ENCODE data around the gene COL23A1.
"Not testable (repeated sequence)": the region's sequence is repeated elsewhere in the genome, so short reads cannot be mapped to it uniquely, and the experiment has no call there.

Gene COL23A1

GRCh38 chr5:178376921-178377582 lies 213.1 kb downstream of the COL23A1 start:
- no peak for DNase-seq (ENCODE audit: low read depth)

DNA sequence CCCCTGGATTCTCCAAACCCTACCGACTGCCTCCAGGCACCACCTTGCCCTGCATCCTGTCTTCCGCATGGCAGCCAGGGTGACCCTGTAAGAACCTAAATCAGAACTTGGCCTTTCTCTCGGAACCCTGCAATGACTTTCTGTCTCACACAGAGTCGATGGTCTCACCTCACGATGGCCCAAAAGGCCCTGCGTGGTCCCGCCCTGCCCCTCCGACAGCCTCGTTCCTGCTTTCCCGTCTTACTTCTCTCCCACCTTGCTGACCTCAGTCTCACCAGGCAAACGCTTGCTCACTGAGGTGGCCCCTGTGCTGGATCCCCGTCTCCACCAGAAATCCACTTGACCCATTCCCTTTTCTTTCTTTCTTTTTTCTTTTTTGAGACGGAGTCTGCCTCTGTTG lies 214.8 kb downstream of the COL23A1 start:
- DNase-seq (ENCODE audit: low read depth): no peak

- no peak for DNase-seq (ENCODE audit: low read depth)
These were observed 216.5 kb downstream of the COL23A1 start for GRCh38 chr5:178373711-178374110.

DNA sequence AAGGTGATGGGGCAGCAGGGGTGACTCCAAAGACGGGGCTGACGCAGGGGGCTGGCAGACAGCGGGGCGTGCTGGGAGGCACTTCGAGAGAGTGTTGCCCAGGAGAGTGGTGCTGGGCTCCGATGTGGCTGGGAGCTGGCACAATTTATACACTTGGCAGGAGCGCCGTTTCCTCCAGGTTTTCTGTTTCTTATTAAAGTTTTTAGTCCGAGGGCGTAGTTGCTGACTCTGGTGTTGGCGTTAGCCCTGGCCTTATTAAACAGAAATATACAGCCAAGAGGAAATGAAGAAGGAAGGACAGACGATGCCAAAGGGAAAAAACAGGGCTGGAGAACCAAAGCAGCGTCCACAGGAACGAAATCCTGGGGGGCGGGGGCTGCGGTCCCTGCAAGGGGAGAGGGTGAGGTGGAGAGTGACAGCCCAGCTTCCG lies 218.0 kb downstream of the COL23A1 start:
- DNase-seq (ENCODE audit: low read depth): no peak

GRCh38 chr5:178371362-178372111 lies 218.7 kb downstream of the COL23A1 start:
- no peak for DNase-seq (ENCODE audit: low read depth)

GRCh38 chr5:178370102-178370501 lies 220.1 kb downstream of the COL23A1 start:
- DNase-seq (ENCODE audit: low read depth): no peak

DNA sequence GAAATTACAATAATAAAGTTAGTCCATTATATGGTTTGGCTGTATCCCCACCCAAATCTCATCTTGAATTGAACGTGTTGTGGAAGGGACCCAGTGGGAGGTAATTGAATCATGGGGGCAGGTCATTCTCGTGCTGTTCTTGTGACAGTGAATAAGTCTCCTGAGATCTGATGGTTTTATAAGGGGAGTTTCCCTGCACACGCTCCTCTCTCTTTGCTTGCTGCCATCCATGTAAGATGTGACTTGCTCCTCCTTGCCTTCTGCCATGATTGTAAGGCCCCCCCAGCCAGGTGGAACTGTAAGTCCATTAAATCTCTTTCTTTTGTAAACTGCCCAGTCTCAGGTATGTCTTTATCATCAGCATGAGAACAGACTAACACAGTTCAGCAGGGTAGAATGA lies 220.7 kb downstream of the COL23A1 start:
- DNase-seq (ENCODE audit: low read depth): not testable (repeated sequence)

DNA sequence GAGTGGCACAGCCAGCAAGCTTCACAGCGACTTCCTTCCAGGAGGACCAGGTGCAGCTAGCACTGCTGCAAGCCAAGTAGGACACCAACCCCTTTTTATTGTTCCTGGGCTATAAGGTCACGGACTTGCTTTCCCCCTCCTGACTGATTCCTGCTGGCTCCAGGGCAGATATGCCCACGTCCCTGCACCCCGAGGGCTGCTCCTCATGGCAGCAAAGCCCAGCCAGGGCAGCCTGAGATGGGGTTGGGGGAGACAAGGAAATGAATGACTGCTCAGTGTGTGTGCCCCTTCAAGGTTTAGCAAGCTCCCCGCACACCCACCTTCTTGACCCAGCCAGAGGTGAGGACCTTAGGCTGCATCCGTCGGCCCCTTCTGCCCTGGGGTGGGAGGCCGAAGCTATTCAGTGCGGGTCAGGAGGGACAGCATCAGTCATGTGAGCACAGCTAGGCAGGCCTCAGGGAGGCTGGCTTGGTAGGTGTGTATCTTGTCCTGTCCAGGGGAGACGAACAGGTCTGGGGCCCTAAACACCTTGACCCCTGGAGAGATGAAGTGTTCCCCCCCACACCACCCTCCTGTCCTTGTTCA lies 221.4 kb downstream of the COL23A1 start:
- no peak for DNase-seq (ENCODE audit: low read depth)

DNA sequence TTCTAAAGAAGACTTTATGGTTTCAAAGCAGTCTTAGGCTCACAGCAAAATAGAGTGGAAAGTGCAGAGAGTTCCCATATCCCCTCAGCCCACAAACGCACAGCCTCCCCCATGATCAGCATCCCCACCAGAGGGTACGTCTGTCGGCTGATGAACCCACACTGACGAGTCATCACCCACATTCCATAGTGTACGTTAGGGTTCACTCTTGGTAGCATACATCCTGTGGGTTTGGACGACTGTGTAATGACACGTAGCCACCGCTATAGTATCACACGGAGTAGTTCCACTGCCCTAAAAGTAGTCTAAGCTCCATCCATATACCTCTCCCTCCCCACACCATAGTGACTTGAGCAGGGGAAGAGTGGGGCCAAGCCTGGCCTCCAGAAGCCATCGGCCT lies 221.9 kb downstream of the COL23A1 start:
- DNase-seq (ENCODE audit: low read depth): no peak

GRCh38 chr5:178367736-178368120 lies 222.5 kb downstream of the COL23A1 start:
- no peak for DNase-seq (ENCODE audit: low read depth)

GRCh38 chr5:178366998-178367735 lies 223.0 kb downstream of the COL23A1 start:
- DNase-seq (ENCODE audit: low read depth): no peak

DNA sequence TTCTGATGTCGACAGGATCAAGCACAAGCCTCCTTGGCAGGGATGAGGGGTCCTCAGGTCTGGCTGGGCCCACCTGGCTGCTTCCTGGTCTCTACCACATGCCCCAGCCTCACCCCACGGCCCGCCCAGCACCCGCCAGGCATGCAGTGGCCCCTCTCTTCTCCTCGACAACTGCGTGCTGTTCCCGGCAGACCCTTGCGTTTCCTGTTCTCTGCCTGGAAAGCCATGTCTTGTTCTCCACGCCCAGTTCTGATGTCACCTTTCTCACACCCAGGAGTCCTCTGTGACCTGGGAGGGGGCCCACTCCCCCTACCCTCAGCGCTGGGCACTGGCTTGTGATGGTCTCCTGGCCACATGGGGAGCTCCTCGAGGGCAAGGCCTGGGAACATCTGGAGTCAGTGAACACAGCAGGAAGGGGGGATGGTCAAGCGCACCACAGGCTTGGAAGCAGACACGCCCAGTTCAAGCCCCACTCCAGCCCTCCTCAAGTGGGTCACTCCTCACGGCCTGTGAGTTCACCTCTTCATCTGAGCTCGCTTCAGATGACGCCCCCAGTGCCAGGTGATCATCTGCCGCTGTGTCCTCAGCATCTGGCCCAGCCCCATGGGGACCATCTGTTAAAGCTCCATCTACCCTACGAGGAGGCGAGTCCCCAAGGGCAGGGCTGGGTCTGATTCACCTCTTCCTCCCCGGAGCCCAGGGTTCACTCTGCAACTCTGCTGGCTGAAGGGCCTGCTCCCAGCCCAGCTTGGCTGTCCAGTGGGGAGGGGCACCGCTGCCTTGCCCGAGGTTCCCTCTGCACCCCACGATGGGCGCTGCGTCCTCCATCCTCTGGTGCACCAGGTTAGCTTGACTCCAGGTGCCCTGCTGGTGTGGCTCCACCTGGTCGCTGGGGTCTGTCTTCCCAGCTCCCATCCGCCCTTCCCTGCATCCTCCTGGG lies 224.4 kb downstream of the COL23A1 start:
- DNase-seq (ENCODE audit: low read depth): no peak

GRCh38 chr5:178364326-178364675 lies 225.9 kb downstream of the COL23A1 start:
- no peak for DNase-seq (ENCODE audit: low read depth)

DNA sequence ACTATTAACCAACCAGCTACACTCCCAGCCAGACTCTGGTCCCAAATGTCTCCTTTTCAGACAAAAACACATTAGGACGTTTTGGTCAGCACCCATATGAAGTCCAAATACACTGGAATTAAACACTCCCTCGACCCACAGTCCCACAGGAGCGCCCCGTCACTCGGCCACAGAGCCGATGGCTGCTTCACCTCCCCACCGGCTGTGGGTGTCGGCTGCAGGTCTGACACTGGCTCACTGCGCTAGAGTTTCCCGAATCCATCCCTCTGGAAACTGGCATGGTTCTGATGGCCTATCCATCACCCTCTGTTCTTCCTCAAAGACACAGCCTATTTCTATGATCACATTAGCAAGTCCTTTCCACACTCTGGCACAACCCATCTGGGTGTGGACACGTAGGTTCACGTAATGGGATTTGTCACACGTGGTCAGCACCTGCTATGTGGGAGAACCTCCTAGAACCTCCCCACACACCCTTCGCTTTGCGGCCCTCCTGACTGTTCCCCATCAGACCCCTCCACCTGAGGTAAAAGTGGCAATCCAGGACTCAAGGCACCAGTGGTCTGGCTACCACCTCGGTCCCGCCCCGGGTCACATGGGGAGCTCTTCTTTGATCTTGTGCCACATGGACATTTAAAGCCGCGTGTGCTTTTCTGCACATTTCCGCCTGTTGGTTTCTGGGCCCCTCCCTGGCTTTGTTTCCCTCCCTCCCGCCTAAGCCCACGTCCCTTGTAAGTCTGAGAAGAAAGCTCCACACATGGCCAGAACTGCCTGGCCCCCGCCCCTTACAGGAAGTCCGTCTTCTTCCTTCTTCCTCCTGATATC lies 226.5 kb downstream of the COL23A1 start:
- DNase-seq (ENCODE audit: low read depth): no peak

- no peak for DNase-seq (ENCODE audit: low read depth)
These were observed 228.3 kb downstream of the COL23A1 start for GRCh38 chr5:178361657-178362445.

DNA sequence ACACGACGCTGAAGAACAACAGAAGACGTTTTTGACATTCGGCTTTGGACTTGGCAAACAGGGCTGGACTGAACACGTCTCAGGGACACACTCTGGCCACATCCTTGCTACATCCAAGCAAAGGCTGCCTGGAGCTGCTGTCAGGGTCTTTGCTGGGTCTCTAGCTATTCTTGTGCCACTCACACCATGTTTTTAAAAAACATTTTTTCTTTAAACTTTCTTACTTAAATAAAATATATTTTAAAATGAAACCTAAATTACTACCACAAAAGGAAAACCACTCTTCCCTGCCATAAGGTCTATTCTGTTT lies 229.3 kb downstream of the COL23A1 start:
- no peak for DNase-seq (ENCODE audit: low read depth)

GRCh38 chr5:178360222-178360925 lies 229.8 kb downstream of the COL23A1 start:
- DNase-seq (ENCODE audit: low read depth): no peak

DNA sequence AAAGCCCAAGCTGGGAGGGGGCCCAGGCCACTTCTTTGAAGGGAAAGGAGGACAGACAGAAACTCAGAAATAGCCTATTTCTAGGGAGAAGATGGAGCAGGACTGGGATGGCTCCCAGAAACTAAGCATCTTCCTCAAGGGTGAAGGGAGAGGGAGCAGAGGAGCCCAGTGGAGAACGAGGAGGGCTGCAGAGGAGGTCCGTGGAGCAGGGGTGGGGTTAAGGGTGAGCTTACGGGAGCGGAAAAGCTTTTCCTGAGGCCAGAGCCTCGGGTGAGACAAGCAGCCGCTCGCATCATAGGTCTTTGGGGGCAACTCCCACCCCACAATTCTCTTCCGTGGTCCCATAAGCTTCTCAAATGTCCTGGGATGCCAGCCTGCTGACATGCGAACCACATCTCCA lies 230.5 kb downstream of the COL23A1 start:
- no peak for DNase-seq (ENCODE audit: low read depth)

- DNase-seq (ENCODE audit: low read depth): no peak
These were observed 232.5 kb downstream of the COL23A1 start for GRCh38 chr5:178357678-178358077.
